NK-92 (cell line): ENCODE results near the gene DNAJC18.
"Not testable (repeated sequence)": the region's sequence is repeated elsewhere in the genome, so short reads cannot be mapped to it uniquely, and the experiment has no call there.

Experiments
- DNase-seq: peaks from one replicate; lab custom pipeline; 2025; ENCODE audit not compliant: unreplicated experiment; lab: John Stamatoyannopoulos, UW

The DNAJC18 gene

GRCh38 chr5:139439013-139439903 is at the start of gene DNAJC18:
Gene DNAJC18 (minus strand): TSS chr5:139439525. CDS start chr5:139439445, 80 bp downstream.
- DNase-seq: peak; percentile 16

GRCh38 chr5:139488260-139488659 is 48.9 kb upstream of the DNAJC18 start:
- DNase-seq: no peak

- no peak for DNase-seq
Observed at GRCh38 chr5:139486201-139486600, 46.9 kb upstream of the DNAJC18 start.

DNA sequence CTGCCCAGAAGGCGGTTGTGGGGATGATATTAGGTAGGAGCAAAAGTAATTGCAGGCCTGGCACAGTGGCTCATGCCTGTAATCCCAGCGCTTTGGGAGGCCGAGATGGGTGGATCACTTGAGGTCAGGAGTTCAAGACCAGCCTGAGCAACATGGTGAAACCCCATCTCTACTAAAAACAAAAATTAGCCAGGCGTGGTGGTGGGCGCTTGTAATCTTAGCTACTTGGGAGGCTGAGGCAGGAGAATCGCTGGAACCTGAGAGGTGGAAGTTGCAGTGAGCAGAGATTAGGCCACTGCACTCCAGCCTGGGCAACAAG is 43.5 kb upstream of the DNAJC18 start:
- not testable (repeated sequence) for DNase-seq

DNA sequence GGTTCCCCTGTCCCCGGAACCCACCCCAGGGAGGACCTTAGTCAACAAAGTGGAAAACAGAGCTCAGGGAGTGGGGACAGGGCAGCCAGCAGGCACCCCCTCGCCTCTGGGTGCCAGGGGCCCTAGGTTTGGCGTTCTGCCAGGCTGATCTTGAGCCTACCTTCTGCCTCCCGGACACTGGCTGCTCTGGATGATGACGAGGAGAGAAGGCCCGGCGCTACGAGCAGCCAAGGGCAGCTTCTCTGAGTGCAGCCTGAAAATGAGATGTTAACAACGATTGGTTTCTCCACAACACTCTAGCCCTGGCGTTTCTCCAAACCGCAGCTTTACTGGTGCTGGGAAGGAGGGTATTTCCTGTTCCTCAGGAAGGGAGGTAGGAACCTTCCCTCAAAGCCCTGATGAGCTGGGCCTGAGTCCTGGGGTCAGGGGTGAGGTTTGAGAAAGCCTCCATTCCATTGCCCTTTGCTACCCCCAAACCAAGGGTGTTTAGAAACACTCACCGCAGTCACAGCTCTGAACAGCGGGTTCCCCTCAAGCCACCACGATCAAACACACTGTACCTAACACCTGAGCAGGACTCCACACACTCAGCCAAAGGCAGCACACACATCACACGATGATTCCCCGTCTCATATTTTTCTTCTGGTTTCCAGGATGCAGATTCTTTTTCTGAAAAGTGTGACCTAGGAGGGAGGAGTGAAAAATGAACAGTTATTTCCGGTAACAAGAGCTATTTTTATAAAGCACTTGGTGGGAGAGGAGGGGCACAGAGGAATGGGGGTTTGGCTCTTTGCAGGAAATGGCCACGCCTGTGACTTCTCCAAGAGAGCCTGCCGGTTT is 42.9 kb upstream of the DNAJC18 start, which contains the start of gene STING1:
Gene STING1, minus strand, starts transcription at position 709 of the 840 bp plus-strand sequence. CDS start 1,054 bp downstream, outside the sequence.
- no peak for DNase-seq

GRCh38 chr5:139481580-139482049 is 42.3 kb upstream of the DNAJC18 start:
- no peak for DNase-seq

DNA sequence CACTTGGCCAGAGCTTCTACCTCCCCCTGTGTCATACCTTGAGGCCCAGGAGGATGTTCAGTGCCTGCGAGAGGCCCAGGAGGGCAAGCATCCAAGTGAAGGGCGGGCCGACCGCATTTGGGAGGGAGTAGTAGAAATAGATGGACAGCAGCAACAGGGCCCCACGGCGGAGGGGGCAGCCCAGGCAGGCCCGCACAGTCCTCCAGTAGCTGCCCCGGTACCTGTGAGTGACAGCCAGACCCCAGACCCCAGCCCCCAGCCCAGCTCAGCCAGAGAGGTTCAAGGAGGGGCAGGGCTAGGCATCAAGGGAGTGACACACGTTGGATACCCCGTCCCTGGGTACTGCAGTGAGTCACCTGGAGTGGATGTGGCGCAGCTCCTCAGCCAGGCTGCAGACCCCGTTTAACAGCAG is 41.8 kb upstream of the DNAJC18 start:
- DNase-seq: no peak

- not testable (repeated sequence) for DNase-seq
Observed at GRCh38 chr5:139479729-139480128, 40.4 kb upstream of the DNAJC18 start.

DNA sequence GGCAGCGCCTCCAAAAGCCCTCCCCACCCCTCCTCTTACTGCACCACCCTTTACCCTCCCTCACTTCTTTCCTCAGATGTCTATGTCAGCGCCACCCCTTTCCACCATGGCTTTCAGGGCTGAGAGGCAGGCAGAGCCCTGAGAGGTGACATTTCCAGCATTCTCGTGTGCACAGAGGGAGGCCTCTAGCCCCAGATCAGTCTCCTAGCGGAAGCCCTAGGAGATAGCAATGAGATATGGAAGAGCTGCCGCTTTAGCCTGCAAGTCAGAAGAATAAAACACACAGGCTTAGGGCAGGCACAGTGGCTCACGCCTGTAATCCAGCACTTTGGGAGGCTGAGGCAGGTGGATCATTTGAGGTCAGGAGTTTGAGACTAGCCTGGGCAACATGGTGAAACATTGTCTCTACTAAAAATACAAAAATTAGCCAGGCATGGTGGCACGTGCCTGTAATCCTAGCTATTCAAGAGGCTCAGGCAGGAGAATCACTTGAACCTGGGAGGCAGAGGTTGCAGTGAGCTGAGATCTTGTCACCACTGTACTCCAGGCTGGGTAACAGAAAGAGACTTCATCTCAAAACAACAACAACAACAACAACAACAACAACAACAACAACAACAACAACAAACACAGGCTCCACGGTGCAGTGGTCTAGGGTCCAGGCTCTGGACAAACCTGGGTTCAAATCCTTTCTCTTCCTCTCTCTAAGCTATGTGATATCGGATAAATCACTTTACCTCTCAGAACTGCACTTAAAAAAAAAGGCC is 39.5 kb upstream of the DNAJC18 start:
- DNase-seq: not testable (repeated sequence)

- no peak for DNase-seq
Observed at GRCh38 chr5:139475865-139476617, 36.7 kb upstream of the DNAJC18 start.

GRCh38 chr5:139474890-139475791 is 35.8 kb upstream of the DNAJC18 start:
- no peak for DNase-seq

DNA sequence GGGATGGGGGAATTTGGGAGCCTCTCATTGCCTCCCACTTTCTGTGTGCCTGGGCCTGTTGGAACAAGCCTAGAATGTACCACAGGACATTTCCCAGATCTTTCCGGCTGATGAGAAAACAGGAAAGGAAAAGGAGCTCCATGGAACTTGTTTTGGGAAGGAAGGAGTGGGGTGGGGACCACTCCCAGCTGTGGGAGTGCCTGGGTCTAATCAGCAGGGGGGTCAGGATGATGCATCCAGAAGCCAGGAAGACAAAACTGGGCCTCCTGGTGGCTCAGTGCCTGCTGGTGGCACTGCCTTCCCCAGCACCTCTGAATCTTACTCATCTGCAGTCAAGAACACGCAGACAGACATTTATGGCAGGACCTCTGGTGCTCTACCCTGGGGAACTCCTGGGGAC is 34.2 kb upstream of the DNAJC18 start:
- DNase-seq: no peak

DNA sequence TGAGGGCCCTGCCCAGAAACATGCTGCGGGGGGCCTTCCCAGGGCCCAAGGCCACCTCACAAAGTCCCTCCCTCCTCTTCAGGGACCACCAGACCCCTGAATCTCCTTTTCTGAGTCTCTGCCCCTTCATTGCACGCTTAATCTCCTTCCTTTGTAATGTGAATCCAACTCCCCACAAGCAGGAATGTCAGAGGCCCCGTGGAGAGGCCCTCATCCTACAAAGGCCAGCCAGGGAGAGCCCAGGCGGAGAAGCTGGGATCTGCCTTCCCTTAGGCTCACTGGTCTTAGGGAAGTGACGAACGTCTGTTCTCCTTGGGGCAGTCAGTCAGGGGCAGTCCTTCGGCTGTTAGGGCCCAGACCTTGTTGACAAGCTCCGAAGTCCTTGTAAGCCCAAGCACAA is 33.8 kb upstream of the DNAJC18 start:
- no peak for DNase-seq

DNA sequence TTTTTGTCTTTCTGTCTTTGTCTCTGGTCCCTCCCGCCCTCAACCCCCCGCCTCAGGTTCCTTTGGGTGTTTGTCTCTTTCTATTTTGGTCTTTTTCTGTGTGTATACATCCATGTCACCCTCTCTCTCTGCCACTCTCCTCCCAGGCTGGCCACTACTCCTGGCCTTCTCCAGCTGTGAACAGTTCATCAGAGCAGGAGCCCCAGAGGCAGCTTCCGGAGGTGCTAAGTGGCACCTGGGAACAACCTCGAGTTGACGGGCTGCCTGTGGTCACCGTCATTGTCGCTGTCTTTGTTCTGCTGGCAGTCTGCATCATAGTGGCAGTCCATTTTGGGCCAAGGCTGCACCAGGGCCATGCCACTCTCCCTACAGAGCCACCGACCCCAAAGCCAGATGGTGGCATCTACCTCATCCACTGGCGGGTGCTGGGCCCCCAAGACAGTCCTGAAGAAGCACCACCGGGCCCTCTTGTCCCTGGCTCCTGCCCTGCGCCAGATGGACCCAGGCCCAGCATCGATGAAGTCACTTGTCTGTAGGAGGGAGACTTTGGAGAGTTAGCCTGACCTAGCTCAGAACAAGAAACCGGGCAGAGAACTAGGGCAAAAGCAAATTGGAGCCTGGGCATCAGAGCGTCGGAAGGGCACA is 33.2 kb upstream of the DNAJC18 start:
- DNase-seq: no peak

DNA sequence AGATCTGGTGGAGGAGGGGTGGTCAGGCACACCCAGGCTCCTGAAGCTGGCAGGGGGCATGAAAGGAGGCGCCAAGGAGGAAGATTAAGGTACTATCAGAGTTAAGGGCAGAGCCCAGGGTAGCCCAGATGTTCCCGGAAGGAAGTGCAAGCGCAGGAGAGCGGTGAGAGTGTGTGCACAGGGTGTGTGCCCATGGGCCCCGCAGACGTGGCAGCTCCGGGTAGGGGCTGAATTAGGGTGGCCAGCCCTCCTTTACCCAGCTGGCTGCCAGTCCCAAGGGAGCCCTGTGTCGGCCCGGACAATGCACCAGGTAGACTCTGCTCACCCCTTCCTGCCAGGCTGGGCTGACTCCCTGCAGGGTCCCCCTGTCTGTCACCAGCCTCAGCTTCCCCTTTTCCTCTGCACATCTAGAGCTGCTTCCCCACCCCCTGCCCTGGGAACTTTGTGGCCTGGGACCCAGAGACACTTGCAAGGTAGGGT is 31.5 kb upstream of the DNAJC18 start, which contains the start of gene SMIM33:
Gene SMIM33, plus strand, starts transcription at position 184 of the 480 bp plus-strand sequence. Its CDS starts 118 bp downstream, at position 302.
- DNase-seq: no peak

- no peak for DNase-seq
Observed at GRCh38 chr5:139468421-139468931, 29.2 kb upstream of the DNAJC18 start.

DNA sequence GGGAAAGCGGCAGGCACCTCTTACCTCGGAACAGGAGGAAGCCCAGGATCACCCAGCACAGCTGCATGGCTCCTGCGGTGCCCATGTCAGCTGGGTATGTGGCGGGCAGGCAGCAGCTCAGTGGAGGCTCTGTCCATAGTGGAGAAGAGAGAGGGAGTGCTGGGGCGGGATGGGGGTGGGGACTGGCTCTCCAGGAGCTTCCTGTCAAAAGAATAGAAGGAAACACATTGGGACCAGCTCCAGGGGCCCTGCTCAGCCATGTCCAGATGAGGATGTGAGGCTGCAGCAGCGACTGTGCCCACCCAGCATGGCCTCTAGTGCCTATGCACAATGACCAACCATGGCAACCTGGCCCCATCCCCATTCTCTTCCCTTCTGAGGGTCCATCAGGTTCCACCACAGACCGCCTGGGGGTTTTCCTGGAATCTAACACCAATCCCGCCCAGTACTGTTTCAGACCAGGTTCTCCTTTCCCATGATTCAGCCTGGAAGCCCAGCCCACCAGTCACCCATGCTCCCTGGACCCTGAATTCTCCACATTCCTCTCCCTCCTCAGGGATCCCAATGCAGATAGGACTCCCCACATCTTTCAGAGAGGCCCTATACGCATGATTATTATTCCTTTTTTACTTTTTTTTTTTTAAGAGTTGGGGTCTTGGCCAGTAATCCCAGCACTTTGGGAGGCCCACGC is 23.4 kb upstream of the DNAJC18 start, which contains the start of gene ECSCR:
Gene ECSCR, minus strand, starts transcription at position 158 of the 691 bp plus-strand sequence. Its CDS starts 73 bp downstream, at position 85.
- DNase-seq: no peak
